ENCODE data around the gene NANOS2. TPM values are rescaled to one million over a fixed set of nuclear protein-coding genes. Genes with fewer than 3 reads are reported as not detected.

The NANOS2 gene
- total and polyA plus RNA-seq, 4 donors, result not detected

DNA sequence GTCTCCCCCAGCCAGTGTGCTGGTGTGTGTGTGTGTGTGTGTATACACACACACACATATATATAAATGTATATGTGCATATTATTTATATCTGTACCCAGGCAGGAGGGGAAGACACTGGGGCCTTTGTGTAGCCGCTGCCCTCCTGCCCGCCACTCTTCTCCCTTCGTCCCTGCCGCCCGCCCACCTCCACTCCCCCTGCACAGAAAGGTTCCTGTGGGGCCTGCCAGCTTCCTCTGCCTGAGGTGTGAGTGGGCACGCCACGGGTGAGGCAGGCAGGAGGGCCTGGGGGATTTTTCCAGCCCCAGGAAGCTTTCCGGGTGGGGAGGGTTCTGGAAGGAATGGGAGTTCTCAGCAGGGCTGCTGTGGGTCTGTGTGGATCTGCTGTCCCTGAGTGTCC lies 35.5 kb downstream of the NANOS2 start:
- Histone ChIP-seq H3K4me1 (ENCODE audit: control insufficient read depth in 4 of 4, insufficient read depth in 4 of 4, low read length in 3 of 4) (peaks cover 21 to 73% (median 44%) of the 10 kb centered on the region in 4 donors), H3K9ac (ENCODE audit: low read depth in 1 of 2, low read length in 2 of 2) (peak overlapping the region; percentile 85 to 87), H3K9me3 (ENCODE audit: control insufficient read depth in 4 of 4, low read length in 3 of 4) (no peaks in the 10 kb centered on the region), H3K4me3 (ENCODE audit: low read depth in 1 of 3, low read length in 3 of 3) (no peak overlapping the region), H3K27ac (ENCODE audit: low read depth in 1 of 2, low read length in 2 of 2) (peak overlapping the region; percentile 92 to 96), H3K36me3 (ENCODE audit: control insufficient read depth in 4 of 4, insufficient read depth in 3 of 4, low read depth in 1 of 4, low read length in 3 of 4) (no peaks in the 10 kb centered on the region), H3K27me3 (ENCODE audit: control insufficient read depth in 4 of 4, insufficient read depth in 4 of 4, low read length in 3 of 4) (no peaks in the 10 kb centered on the region)
- TF ChIP-seq, protein P1, sequence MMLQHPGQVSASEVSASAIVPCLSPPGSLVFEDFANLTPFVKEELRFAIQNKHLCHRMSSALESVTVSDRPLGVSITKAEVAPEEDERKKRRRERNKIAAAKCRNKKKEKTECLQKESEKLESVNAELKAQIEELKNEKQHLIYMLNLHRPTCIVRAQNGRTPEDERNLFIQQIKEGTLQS (IDR thresholded peaks at IDR 0.05), result no peak
- TF ChIP-seq SP1 (IDR thresholded peaks at IDR 0.05) (no peak), FOXA1 (IDR thresholded peaks at IDR 0.05) (no peak), RAD21 (IDR thresholded peaks at IDR 0.05) (no peak), RXRA (IDR thresholded peaks at IDR 0.05) (no peak), JUND (IDR thresholded peaks at IDR 0.05) (no peak), TAF1 (conservative IDR thresholded peaks at IDR 0.05) (no peak), YY1 (IDR thresholded peaks at IDR 0.05) (no peak), HNF4G (IDR thresholded peaks at IDR 0.05) (no peak), HNF4A (conservative IDR thresholded peaks at IDR 0.05) (no peak), NR2F2 (IDR thresholded peaks at IDR 0.05) (no peak), FOXA2 (IDR thresholded peaks at IDR 0.05) (no peak), EGR1 (IDR thresholded peaks at IDR 0.05; ENCODE audit: low read depth in 2 of 2) (no peak), GABPA (IDR thresholded peaks at IDR 0.05 in 1 of 2, conservative IDR thresholded peaks at IDR 0.05 in 1 of 2) (no peak)
- TF ChIP-seq, protein P2, sequence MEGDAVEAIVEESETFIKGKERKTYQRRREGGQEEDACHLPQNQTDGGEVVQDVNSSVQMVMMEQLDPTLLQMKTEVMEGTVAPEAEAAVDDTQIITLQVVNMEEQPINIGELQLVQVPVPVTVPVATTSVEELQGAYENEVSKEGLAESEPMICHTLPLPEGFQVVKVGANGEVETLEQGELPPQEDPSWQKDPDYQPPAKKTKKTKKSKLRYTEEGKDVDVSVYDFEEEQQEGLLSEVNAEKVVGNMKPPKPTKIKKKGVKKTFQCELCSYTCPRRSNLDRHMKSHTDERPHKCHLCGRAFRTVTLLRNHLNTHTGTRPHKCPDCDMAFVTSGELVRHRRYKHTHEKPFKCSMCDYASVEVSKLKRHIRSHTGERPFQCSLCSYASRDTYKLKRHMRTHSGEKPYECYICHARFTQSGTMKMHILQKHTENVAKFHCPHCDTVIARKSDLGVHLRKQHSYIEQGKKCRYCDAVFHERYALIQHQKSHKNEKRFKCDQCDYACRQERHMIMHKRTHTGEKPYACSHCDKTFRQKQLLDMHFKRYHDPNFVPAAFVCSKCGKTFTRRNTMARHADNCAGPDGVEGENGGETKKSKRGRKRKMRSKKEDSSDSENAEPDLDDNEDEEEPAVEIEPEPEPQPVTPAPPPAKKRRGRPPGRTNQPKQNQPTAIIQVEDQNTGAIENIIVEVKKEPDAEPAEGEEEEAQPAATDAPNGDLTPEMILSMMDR (IDR thresholded peaks at IDR 0.05; ENCODE audit: low read depth, low read length, missing input control), result no peak
- TF ChIP-seq, protein P3, sequence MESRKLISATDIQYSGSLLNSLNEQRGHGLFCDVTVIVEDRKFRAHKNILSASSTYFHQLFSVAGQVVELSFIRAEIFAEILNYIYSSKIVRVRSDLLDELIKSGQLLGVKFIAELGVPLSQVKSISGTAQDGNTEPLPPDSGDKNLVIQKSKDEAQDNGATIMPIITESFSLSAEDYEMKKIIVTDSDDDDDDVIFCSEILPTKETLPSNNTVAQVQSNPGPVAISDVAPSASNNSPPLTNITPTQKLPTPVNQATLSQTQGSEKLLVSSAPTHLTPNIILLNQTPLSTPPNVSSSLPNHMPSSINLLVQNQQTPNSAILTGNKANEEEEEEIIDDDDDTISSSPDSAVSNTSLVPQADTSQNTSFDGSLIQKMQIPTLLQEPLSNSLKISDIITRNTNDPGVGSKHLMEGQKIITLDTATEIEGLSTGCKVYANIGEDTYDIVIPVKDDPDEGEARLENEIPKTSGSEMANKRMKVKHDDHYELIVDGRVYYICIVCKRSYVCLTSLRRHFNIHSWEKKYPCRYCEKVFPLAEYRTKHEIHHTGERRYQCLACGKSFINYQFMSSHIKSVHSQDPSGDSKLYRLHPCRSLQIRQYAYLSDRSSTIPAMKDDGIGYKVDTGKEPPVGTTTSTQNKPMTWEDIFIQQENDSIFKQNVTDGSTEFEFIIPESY (IDR thresholded peaks at IDR 0.05), result no peak
- TF ChIP-seq, protein P4, sequence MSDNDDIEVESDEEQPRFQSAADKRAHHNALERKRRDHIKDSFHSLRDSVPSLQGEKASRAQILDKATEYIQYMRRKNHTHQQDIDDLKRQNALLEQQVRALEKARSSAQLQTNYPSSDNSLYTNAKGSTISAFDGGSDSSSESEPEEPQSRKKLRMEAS (IDR thresholded peaks at IDR 0.05), result no peak
- TF ChIP-seq, protein P5, sequence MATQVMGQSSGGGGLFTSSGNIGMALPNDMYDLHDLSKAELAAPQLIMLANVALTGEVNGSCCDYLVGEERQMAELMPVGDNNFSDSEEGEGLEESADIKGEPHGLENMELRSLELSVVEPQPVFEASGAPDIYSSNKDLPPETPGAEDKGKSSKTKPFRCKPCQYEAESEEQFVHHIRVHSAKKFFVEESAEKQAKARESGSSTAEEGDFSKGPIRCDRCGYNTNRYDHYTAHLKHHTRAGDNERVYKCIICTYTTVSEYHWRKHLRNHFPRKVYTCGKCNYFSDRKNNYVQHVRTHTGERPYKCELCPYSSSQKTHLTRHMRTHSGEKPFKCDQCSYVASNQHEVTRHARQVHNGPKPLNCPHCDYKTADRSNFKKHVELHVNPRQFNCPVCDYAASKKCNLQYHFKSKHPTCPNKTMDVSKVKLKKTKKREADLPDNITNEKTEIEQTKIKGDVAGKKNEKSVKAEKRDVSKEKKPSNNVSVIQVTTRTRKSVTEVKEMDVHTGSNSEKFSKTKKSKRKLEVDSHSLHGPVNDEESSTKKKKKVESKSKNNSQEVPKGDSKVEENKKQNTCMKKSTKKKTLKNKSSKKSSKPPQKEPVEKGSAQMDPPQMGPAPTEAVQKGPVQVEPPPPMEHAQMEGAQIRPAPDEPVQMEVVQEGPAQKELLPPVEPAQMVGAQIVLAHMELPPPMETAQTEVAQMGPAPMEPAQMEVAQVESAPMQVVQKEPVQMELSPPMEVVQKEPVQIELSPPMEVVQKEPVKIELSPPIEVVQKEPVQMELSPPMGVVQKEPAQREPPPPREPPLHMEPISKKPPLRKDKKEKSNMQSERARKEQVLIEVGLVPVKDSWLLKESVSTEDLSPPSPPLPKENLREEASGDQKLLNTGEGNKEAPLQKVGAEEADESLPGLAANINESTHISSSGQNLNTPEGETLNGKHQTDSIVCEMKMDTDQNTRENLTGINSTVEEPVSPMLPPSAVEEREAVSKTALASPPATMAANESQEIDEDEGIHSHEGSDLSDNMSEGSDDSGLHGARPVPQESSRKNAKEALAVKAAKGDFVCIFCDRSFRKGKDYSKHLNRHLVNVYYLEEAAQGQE (IDR thresholded peaks at IDR 0.05), result no peak
- DNase-seq (ENCODE audit: low spot score), result no peak
- WGBS, result 32% methylated on average over 8 of the region's 8 CpGs
